ENCODE results near the gene PTCRA.
"Not testable (repeated sequence)": the region's sequence is repeated elsewhere in the genome, so short reads cannot be mapped to it uniquely, and the experiment has no call there.

PTCRA gene

GRCh38 chr6:42939810-42940167, 23.9 kb downstream of the PTCRA start:
- DNase-seq (ENCODE audit: extremely low read depth, low read depth) = no peak
- TF ChIP-seq CTCF (IDR thresholded peaks at IDR 0.05; ENCODE audit: low read depth, low read length) = no peak

- DNase-seq (ENCODE audit: extremely low read depth, low read depth) = no peak
- TF ChIP-seq CTCF (IDR thresholded peaks at IDR 0.05; ENCODE audit: low read depth, low read length) = no peak
Observed at GRCh38 chr6:42940493-42941045, 24.7 kb downstream of the PTCRA start.

- not testable (repeated sequence) for DNase-seq (ENCODE audit: extremely low read depth, low read depth)
Observed at GRCh38 chr6:42941356-42941755, 25.5 kb downstream of the PTCRA start.

- TF ChIP-seq CTCF (IDR thresholded peaks at IDR 0.05; ENCODE audit: low read depth, low read length) = no peak
- DNase-seq (ENCODE audit: extremely low read depth, low read depth) = no peak
Observed at GRCh38 chr6:42942444-42942843, 26.6 kb downstream of the PTCRA start.

- no peak for TF ChIP-seq CTCF (IDR thresholded peaks at IDR 0.05; ENCODE audit: low read depth, low read length)
- DNase-seq (ENCODE audit: extremely low read depth, low read depth) = no peak
Observed at GRCh38 chr6:42947950-42948349, 32.1 kb downstream of the PTCRA start.

GRCh38 chr6:42952389-42952788, 36.5 kb downstream of the PTCRA start:
- DNase-seq (ENCODE audit: extremely low read depth, low read depth) = no peak
- no peak for TF ChIP-seq CTCF (IDR thresholded peaks at IDR 0.05; ENCODE audit: low read depth, low read length)

- DNase-seq (ENCODE audit: extremely low read depth, low read depth) = not testable (repeated sequence)
Observed at GRCh38 chr6:42954405-42954804, 38.6 kb downstream of the PTCRA start.

- no peak for DNase-seq (ENCODE audit: extremely low read depth, low read depth)
- TF ChIP-seq CTCF (IDR thresholded peaks at IDR 0.05; ENCODE audit: low read depth, low read length) = no peak
Observed at GRCh38 chr6:42958125-42958524, 42.3 kb downstream of the PTCRA start.

GRCh38 chr6:42959917-42960242, 44.0 kb downstream of the PTCRA start:
- DNase-seq (ENCODE audit: extremely low read depth, low read depth) = no peak
- TF ChIP-seq CTCF (IDR thresholded peaks at IDR 0.05; ENCODE audit: low read depth, low read length) = no peak

All from AG09319 (cell line).